ENCODE data around the gene CACNB4. TPM values are rescaled to one million over a fixed set of nuclear protein-coding genes. Genes with fewer than 3 reads are reported as not detected.

The CACNB4 gene
- polyA plus RNA-seq, 2 of the 4 experiments (the other 2 are of a cell fraction) = 0.25 to 0.53 TPM

- TF ChIP-seq FOXS1 (CRISPR knock-in tag; IDR thresholded peaks at IDR 0.05) (no peak), EHF (CRISPR knock-in tag; IDR thresholded peaks at IDR 0.05) (no peak), HOXA7 (CRISPR knock-in tag; IDR thresholded peaks at IDR 0.05) (no peak), REST (IDR thresholded peaks at IDR 0.05) (no peak), SREBF2 (IDR thresholded peaks at IDR 0.05) (no peak), EP300 (IDR thresholded peaks at IDR 0.05) (no peak), KDM5A (IDR thresholded peaks at IDR 0.05) (no peak), CHD2 (IDR thresholded peaks at IDR 0.05; ENCODE audit: low read length, partially characterized antibody) (no peak)
- DNase-seq (ENCODE audit: low read depth in 1 of 2, low spot score in 1 of 2) = no peak
- no peak for ATAC-seq
- Histone ChIP-seq H3K4me3 (no peak overlapping the region), H3K9me3 (no peaks in the 10 kb centered on the region), H3K4me2 (no peak overlapping the region), H3K4me1 (peaks cover 10% of the 10 kb centered on the region), H3K27ac (no peak overlapping the region)
- POLR2A ChIA-PET = no interaction called here
- CTCF ChIA-PET = interaction anchor here (1.2 kb wide), 1 partner anchor 18 kb away, joined by 3 read pairs; the partner anchor contains the start of gene ARL5A
- no peak for FAIRE-seq
- WGBS (ENCODE audit: missing lambda C conversion rate) = 71% methylated on average over 2 of the region's 2 CpGs
These were observed 253.0 kb downstream of the CACNB4 start for GRCh38 chr2:151845884-151846283.

- no peak for FAIRE-seq
- Histone ChIP-seq H3K4me2 (no peak overlapping the region), H3K27ac (no peak overlapping the region), H3K9me3 (no peaks in the 10 kb centered on the region), H3K4me3 (no peak overlapping the region), H3K4me1 (peaks cover 10% of the 10 kb centered on the region)
- DNase-seq (ENCODE audit: low read depth in 1 of 2, low spot score in 1 of 2) = no peak
- no peak for TF ChIP-seq POLR2A (IDR thresholded peaks at IDR 0.05; ENCODE audit: low read length)
- TF ChIP-seq, protein P1, sequence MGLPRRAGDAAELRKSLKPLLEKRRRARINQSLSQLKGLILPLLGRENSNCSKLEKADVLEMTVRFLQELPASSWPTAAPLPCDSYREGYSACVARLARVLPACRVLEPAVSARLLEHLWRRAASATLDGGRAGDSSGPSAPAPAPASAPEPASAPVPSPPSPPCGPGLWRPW (IDR thresholded peaks at IDR 0.05) = no peak
- TF ChIP-seq E2F6 (IDR thresholded peaks at IDR 0.05; ENCODE audit: borderline replicate concordance, low read depth) = no peak
- TF ChIP-seq GATA3 (IDR thresholded peaks at IDR 0.05; ENCODE audit: borderline replicate concordance) = no peak
- TF ChIP-seq KDM1A (IDR thresholded peaks at IDR 0.05; ENCODE audit: low read depth) = no peak
- TF ChIP-seq, protein P2, sequence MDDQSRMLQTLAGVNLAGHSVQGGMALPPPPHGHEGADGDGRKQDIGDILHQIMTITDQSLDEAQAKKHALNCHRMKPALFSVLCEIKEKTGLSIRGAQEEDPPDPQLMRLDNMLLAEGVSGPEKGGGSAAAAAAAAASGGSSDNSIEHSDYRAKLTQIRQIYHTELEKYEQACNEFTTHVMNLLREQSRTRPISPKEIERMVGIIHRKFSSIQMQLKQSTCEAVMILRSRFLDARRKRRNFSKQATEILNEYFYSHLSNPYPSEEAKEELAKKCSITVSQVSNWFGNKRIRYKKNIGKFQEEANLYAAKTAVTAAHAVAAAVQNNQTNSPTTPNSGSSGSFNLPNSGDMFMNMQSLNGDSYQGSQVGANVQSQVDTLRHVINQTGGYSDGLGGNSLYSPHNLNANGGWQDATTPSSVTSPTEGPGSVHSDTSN (IDR thresholded peaks at IDR 0.05) = no peak
- no peak for TF ChIP-seq EP300 (IDR thresholded peaks at IDR 0.05)
- no peak for TF ChIP-seq MAX (IDR thresholded peaks at IDR 0.05)
- no peak for TF ChIP-seq EHMT2 (IDR thresholded peaks at IDR 0.05; ENCODE audit: low read depth)
- TF ChIP-seq ZNF302 (CRISPR knock-in tag; IDR thresholded peaks at IDR 0.05) = no peak
- TF ChIP-seq MAFK (IDR thresholded peaks at IDR 0.05; ENCODE audit: partially characterized antibody) = no peak
- TF ChIP-seq HOXB13 (CRISPR knock-in tag; IDR thresholded peaks at IDR 0.05; ENCODE audit: low read depth) = no peak
- TF ChIP-seq CBX2 (IDR thresholded peaks at IDR 0.05; ENCODE audit: borderline replicate concordance, low read depth) = no peak
- no peak for TF ChIP-seq SMC3 (IDR thresholded peaks at IDR 0.05)
- TF ChIP-seq MAZ (IDR thresholded peaks at IDR 0.05; ENCODE audit: borderline replicate concordance, low read depth, low read length) = no peak
- no peak for TF ChIP-seq RNF2 (IDR thresholded peaks at IDR 0.05; ENCODE audit: borderline replicate concordance, low read depth)
- no peak for TF ChIP-seq CHD2 (IDR thresholded peaks at IDR 0.05; ENCODE audit: low read length, partially characterized antibody)
- no peak for TF ChIP-seq HDAC2 (IDR thresholded peaks at IDR 0.05)
- TF ChIP-seq TP53 (CRISPR knock-in tag; IDR thresholded peaks at IDR 0.05) = no peak
- no peak for TF ChIP-seq CEBPB (IDR thresholded peaks at IDR 0.05)
- no peak for ATAC-seq
- ChIA-PET POLR2A (interaction anchor here (0.7 kb wide), 1 partner anchor 17 kb away, joined by 3 read pairs; the partner anchor contains the start of gene ARL5A), CTCF (interaction anchor here (1.2 kb wide), 1 partner anchor 17 kb away, joined by 3 read pairs; the partner anchor contains the start of gene ARL5A)
- 59% methylated on average over 4 of the region's 4 CpGs for WGBS (ENCODE audit: missing lambda C conversion rate)
These were observed 253.4 kb downstream of the CACNB4 start for GRCh38 chr2:151845481-151845880.
